Endothelial cell of umbilical vein (primary cell): ENCODE data around the gene TSFM. TPM values are rescaled to one million over a fixed set of nuclear protein-coding genes. Genes with fewer than 3 reads are reported as not detected.

Experiments
- BruUV-seq: library from RNA; stranded (reverse); fragments of 400-500 nt; replicated peaks from 2 replicates; lab custom pipeline; 2021; lab: Mats Ljungman, UMichigan
- CTCF ChIA-PET: fragments of 300-600, 350-600 bp; sonication (Branson Sonifier 250); formaldehyde crosslinking; loops from one replicate; lab custom pipeline; 2021; ENCODE audit warnings: antibody characterized with exemption, inconsistent platforms; lab: Charles Lee
- POLR2A ChIA-PET: fragments of 300-600, 350-600 bp; sonication (Branson Sonifier 250); formaldehyde crosslinking; loops from one replicate; lab custom pipeline; 2021; ENCODE audit warnings: antibody characterized with exemption, inconsistent platforms; lab: Charles Lee
- DNase-seq: peaks from one replicate; pipeline ENCODE4 v3.0.0-alpha.2; 2011; ENCODE audit warnings: low read depth, low spot score
- FAIRE-seq: peaks from 2 replicates; lab custom pipeline; 2011; peaks lifted over from hg19 to GRCh38; lab: Jason Lieb, UNC
- H2AFZ ChIP-seq: 2 replicates; pipeline ENCODE4 v1.6.0; 2012; ENCODE audit warnings: low read depth, low read length, control low read depth, inconsistent platforms
- H3K27ac ChIP-seq: 2 replicates; pipeline ENCODE4 v1.5.1; 2011; ENCODE audit warnings: low read depth, mild to moderate bottlenecking, control low read depth, low read length, moderate library complexity; ENCODE audit not compliant: insufficient read depth
- H3K27me3 ChIP-seq, 2 experiments: 2 replicates each; pipeline versions ENCODE4 v1.6.0 to v1.6.1; 2011; ENCODE audit warnings: low read length in 2 of 2, mixed read lengths in 1 of 2; ENCODE audit not compliant: control insufficient read depth in 2 of 2, insufficient read depth in 2 of 2
- H3K36me3 ChIP-seq, 2 experiments: 2 replicates in 1 of 2; 3 replicates in 1 of 2; pipeline ENCODE4 v1.5.1; 2011; ENCODE audit warnings: low read length in 2 of 2, mild to moderate bottlenecking in 1 of 2, moderate library complexity in 1 of 2; ENCODE audit not compliant: control insufficient read depth in 2 of 2, insufficient read depth in 2 of 2; ENCODE audit errors: extremely low read depth in 1 of 2
- H3K4me1 ChIP-seq: 3 replicates; pipeline ENCODE4 v1.5.1; 2011; ENCODE audit warnings: mild to moderate bottlenecking, low read length; ENCODE audit not compliant: control insufficient read depth, insufficient read depth; ENCODE audit errors: extremely low read depth
- H3K4me2 ChIP-seq: 2 replicates; pipeline ENCODE4 v1.6.1; 2011; ENCODE audit warnings: low read length, control low read depth, mixed read lengths; ENCODE audit not compliant: insufficient read depth
- H3K4me3 ChIP-seq, 3 experiments: fragments of 200-600 bp in 1 of 3; sonication (generic), shearing (Covaris generic) in 1 of 3; replicated peaks in 1 of 3; 2 replicates each; pipeline ENCODE4 v1.5.1; 2011 to 2016; ENCODE audit warnings: control low read depth in 3 of 3, low read length in 3 of 3, mild to moderate bottlenecking in 2 of 3, inconsistent platforms in 1 of 3, low read depth in 1 of 3, moderate library complexity in 1 of 3; ENCODE audit not compliant: insufficient read depth in 1 of 3
- H3K79me2 ChIP-seq: 2 replicates; pipeline ENCODE4 v1.6.0; 2012; ENCODE audit warnings: low read length, inconsistent platforms; ENCODE audit not compliant: control insufficient read depth, insufficient read depth
- H3K9ac ChIP-seq: replicated peaks from 2 replicates; pipeline ENCODE3; 2011; ENCODE audit warnings: low read length, control low read depth; ENCODE audit not compliant: insufficient read depth; ENCODE audit errors: extremely low read depth
- H3K9me1 ChIP-seq: replicated peaks from 3 replicates; pipeline ENCODE4 v1.6.0; 2011; ENCODE audit warnings: mild to moderate bottlenecking, low read length; ENCODE audit not compliant: control insufficient read depth, insufficient read depth; ENCODE audit errors: extremely low read depth
- H3K9me3 ChIP-seq: replicated peaks from 2 replicates; pipeline ENCODE4 v1.5.1; 2012; ENCODE audit warnings: low read length, inconsistent platforms; ENCODE audit not compliant: control insufficient read depth, insufficient read depth
- H4K20me1 ChIP-seq: replicated peaks from 2 replicates; pipeline ENCODE3; 2011; ENCODE audit warnings: mild to moderate bottlenecking, low read length; ENCODE audit not compliant: control insufficient read depth, insufficient read depth; ENCODE audit errors: extremely low read depth
- CTCF ChIP-seq, 2 donors: IDR thresholded peaks; 1 replicate in 1 of 2; 2 replicates in 1 of 2; pipeline ENCODE4 v1.5.1; 2011; ENCODE audit warnings: low read length in 2 of 2, mild to moderate bottlenecking in 2 of 2, moderate library complexity in 2 of 2, control low read depth in 1 of 2, inconsistent platforms in 1 of 2, low read depth in 1 of 2; ENCODE audit not compliant: insufficient read depth in 1 of 2; ENCODE audit errors: extremely low read depth in 1 of 2
- EZH2 ChIP-seq: IDR thresholded peaks from 2 replicates; pipeline ENCODE4 v1.6.1; 2012; ENCODE audit warnings: borderline replicate concordance, low read depth, mild to moderate bottlenecking, moderate library complexity, low read length, inconsistent platforms; ENCODE audit not compliant: severe bottlenecking
- FOS ChIP-seq: IDR thresholded peaks from 2 replicates; pipeline ENCODE4 v1.6.1; 2011; ENCODE audit warnings: mild to moderate bottlenecking, low read length, moderate library complexity, borderline replicate concordance; ENCODE audit not compliant: insufficient read depth
- GATA2 ChIP-seq: IDR thresholded peaks from 2 replicates; pipeline ENCODE4 v1.7.0; 2011; ENCODE audit warnings: low read depth, mild to moderate bottlenecking, moderate library complexity, mixed read lengths, low read length; ENCODE audit not compliant: insufficient read length, insufficient read depth
- JUN ChIP-seq: IDR thresholded peaks from 2 replicates; pipeline ENCODE4 v1.6.1; 2011; ENCODE audit warnings: borderline replicate concordance, low read depth; ENCODE audit not compliant: insufficient read length, insufficient read depth
- MAX ChIP-seq: IDR thresholded peaks from 2 replicates; pipeline ENCODE4 v1.6.1; 2011; ENCODE audit not compliant: insufficient read depth, insufficient read length
- MYC ChIP-seq: IDR thresholded peaks from one replicate; pipeline ENCODE4 v1.6.1; 2011; ENCODE audit warnings: mild to moderate bottlenecking, low read depth, low read length
- POLR2A ChIP-seq: IDR thresholded peaks from 2 replicates; pipeline ENCODE4 v1.6.1; 2012; ENCODE audit warnings: low read depth, mild to moderate bottlenecking, control low read depth, low read length
- POLR2AphosphoS5 ChIP-seq: IDR thresholded peaks from 2 replicates; pipeline ENCODE4 v1.6.1; 2012; ENCODE audit warnings: low read depth, mild to moderate bottlenecking, control low read depth, low read length, moderate library complexity; ENCODE audit not compliant: insufficient read depth
- dilution Hi-C: fragments of 300-500 bp; cut with MboI; formaldehyde crosslinking; loops from one replicate; pipeline ENCODE4 v1.15.0; 2019; ENCODE audit warnings: low sequenced_read_pairs; ENCODE audit not compliant: extremely low pct_ligation_motif_present
- intact Hi-C: fragments of 100-400 bp; cut with micrococcal nuclease; formaldehyde crosslinking; loops from one replicate; pipeline ENCODE4 v1.10.0; 2022
- polyA plus RNA-seq, 4 experiments: library from polyadenylated mRNA; depleted of rRNA in 3 of 4; stranded (reverse) in 3 of 4; unstranded in 1 of 4; fragments of >200 nt; gene quantifications; 2 replicates each; pipeline versions ENCODE4 v1.2.1 to v1.2.3, GENCODE V29; 2011 to 2012; ENCODE audit warnings: missing spikeins in 1 of 4
- total RNA-seq: library from RNA; stranded (reverse); gene quantifications from 2 replicates; pipeline ENCODE4 v1.2.3, GENCODE V29; 2021

The TSFM gene
- total and polyA plus RNA-seq, 2 donors (not counting 3 experiments of a cell fraction or from before 2014, with no cell fraction given) = 16.5 to 41.8 TPM

GRCh38 chr12:57802607-57803006, 20.0 kb downstream of the TSFM start:
- no TSS peak for BruUV-seq
- no peak overlapping the region for H2AFZ ChIP-seq
- H3K27me3 ChIP-seq = no peaks in the 10 kb centered on the region
- CTCF ChIA-PET = interaction anchor here (0.7 to 5.0 kb wide), 24 partner anchors 9 to 220 kb away, joined by 3 to 47 read pairs (median 5); partner anchors contain the start of genes AVIL, CTDSP2 and TSFM
- no peak overlapping the region for H3K4me2 ChIP-seq
- TF ChIP-seq POLR2A (no peak), FOS (no peak), GATA2 (no peak), JUN (no peak), EZH2 (no peak), POLR2AphosphoS5 (no peak), MYC (no peak), MAX (no peak), CTCF (IDR thresholded peaks at IDR 0.05; ENCODE audit: extremely low read depth in 1 of 2, insufficient read depth in 1 of 2, low read depth in 1 of 2, low read length in 2 of 2) (no peak)
- intact Hi-C loops = loop anchor here (1.0 kb wide), 2 partner anchors 29 to 103 kb away; no protein-coding TSS in a partner anchor
- H3K27ac ChIP-seq = no peak overlapping the region
- H3K9me1 ChIP-seq = no peaks in the 10 kb centered on the region
- FAIRE-seq = no peak
- H3K4me1 ChIP-seq = no peaks in the 10 kb centered on the region
- H3K9ac ChIP-seq = no peak overlapping the region
- H4K20me1 ChIP-seq = no peaks in the 10 kb centered on the region
- POLR2A ChIA-PET = interaction anchor here (1.0 to 1.5 kb wide), 2 partner anchors 93 to 139 kb away, joined by 3 to 4 read pairs; partner anchors contain the start of gene ATP23
- no peaks in the 10 kb centered on the region for H3K79me2 ChIP-seq
- no peak for DNase-seq
- H3K9me3 ChIP-seq = no peaks in the 10 kb centered on the region
- H3K36me3 ChIP-seq = peaks cover 5 to 16% of the 10 kb centered on the region in 2 experiments
- dilution Hi-C loops = no loop called here
- no peak overlapping the region for H3K4me3 ChIP-seq
